A549 (cell line): Measurements from ENCODE around the gene TNP1. TPM values are rescaled to one million over a fixed set of nuclear protein-coding genes. Genes with fewer than 3 reads are reported as not detected.

Experiments
- ATAC-seq, 2 experiments: fragments of 200-7000 bp in 1 of 2; fragments of >200 bp in 1 of 2; cut with Nextera tagmentation in 1 of 2; cut with Tn5 transposase in 1 of 2; 3 replicates each; pipeline versions ENCODE4 v1.8.0 to v1.9.1; 2018 to 2020; ENCODE audit warnings: mild to moderate bottlenecking in 1 of 2, moderate library complexity in 1 of 2
- CTCF ChIA-PET: fragments of 300-600 bp; sonication (Branson Sonifier 250); formaldehyde crosslinking; extraction: SDS; loops from one replicate; lab custom pipeline; 2021; ENCODE audit warnings: antibody characterized with exemption, inconsistent platforms; lab: Yijun Ruan, JAX
- POLR2A ChIA-PET: fragments of 350-600 bp; formaldehyde crosslinking; extraction: SDS; loops from one replicate; lab custom pipeline; 2021; ENCODE audit warnings: antibody characterized with exemption, inconsistent platforms; lab: Yijun Ruan, JAX
- DNase-seq, 2 experiments: peaks; one replicate each; pipeline versions ENCODE4 v3.0.0 to v3.0.0-alpha.2; 2011 to 2016; ENCODE audit warnings: low read depth in 1 of 2, low spot score in 1 of 2
- FAIRE-seq: peaks from 2 replicates; lab custom pipeline; 2011; peaks lifted over from hg19 to GRCh38; lab: Jason Lieb, UNC
- H3K27ac ChIP-seq, 2 experiments: fragments of >200 bp; sonication (Bioruptor Twin); formaldehyde crosslinking; 3 replicates each; pipeline ENCODE4 v1.5.1; 2016 to 2017
- H3K4me1 ChIP-seq: fragments of >200 bp; sonication (Bioruptor Twin); formaldehyde crosslinking; 3 replicates; pipeline ENCODE4 v1.6.1; 2016
- H3K4me2 ChIP-seq: fragments of >200 bp; sonication (Bioruptor Twin); formaldehyde crosslinking; 3 replicates; pipeline ENCODE4 v1.6.1; 2016
- H3K4me3 ChIP-seq: fragments of >200 bp; sonication (Bioruptor Twin); formaldehyde crosslinking; 3 replicates; pipeline ENCODE4 v1.5.1; 2016
- H3K9me3 ChIP-seq: fragments of >200 bp; sonication (Bioruptor Twin); formaldehyde crosslinking; 3 replicates; pipeline ENCODE4 v1.6.1; 2016
- CBX8 ChIP-seq: fragments of 200-600 bp; sonication (generic); IDR thresholded peaks from 2 replicates; pipeline ENCODE4 v1.6.1; 2016
- CHD2 ChIP-seq: fragments of 150-350 bp; IDR thresholded peaks from 2 replicates; pipeline ENCODE4 v1.6.1; 2014; ENCODE audit warnings: low read length; ENCODE audit not compliant: partially characterized antibody
- EHF ChIP-seq: fragments of 250-450 bp; sonication (Bioruptor Pico); IDR thresholded peaks from 2 replicates; pipeline ENCODE4 v1.5.0; 2020; ENCODE audit warnings: mild to moderate bottlenecking
- FOSB ChIP-seq: fragments of 250-450 bp; sonication (Bioruptor Pico); IDR thresholded peaks from 2 replicates; pipeline ENCODE4 v1.5.0; 2020; ENCODE audit warnings: mild to moderate bottlenecking, moderate library complexity
- HDAC2 ChIP-seq: fragments of 200-600 bp; sonication (generic); IDR thresholded peaks from 2 replicates; pipeline ENCODE4 v1.6.1; 2016
- HES2 ChIP-seq: fragments of >200 bp; sonication (Bioruptor Twin); formaldehyde crosslinking; IDR thresholded peaks from 2 replicates; pipeline ENCODE4 v1.6.1; 2016
- HOXB5 ChIP-seq: fragments of 250-450 bp; sonication (Bioruptor Pico); IDR thresholded peaks from 2 replicates; pipeline ENCODE4 v1.5.0; 2020; ENCODE audit warnings: mild to moderate bottlenecking, moderate library complexity
- MAFK ChIP-seq: fragments of 450-650 bp; IDR thresholded peaks from 2 replicates; pipeline ENCODE4 v1.6.1; 2014; ENCODE audit not compliant: partially characterized antibody
- MAZ ChIP-seq: fragments of 150-350 bp; IDR thresholded peaks from 2 replicates; pipeline ENCODE4 v1.6.1; 2014; ENCODE audit warnings: antibody characterized with exemption, low read depth, low read length, borderline replicate concordance
- MYC ChIP-seq: IDR thresholded peaks from 2 replicates; pipeline ENCODE4 v1.6.1; 2012; ENCODE audit warnings: mild to moderate bottlenecking, inconsistent platforms, low read length, improper control_type of control experiment, borderline replicate concordance
- PBX3 ChIP-seq: IDR thresholded peaks from 2 replicates; pipeline ENCODE4 v1.6.1; 2012
- POLR2AphosphoS2 ChIP-seq: conservative IDR thresholded peaks from 2 replicates; pipeline ENCODE4 v1.6.1; 2012; ENCODE audit warnings: low read length, improper control_type of control experiment, inconsistent platforms
- ZNF302 ChIP-seq: fragments of 250-450 bp; sonication (Bioruptor Pico); IDR thresholded peaks from 2 replicates; pipeline ENCODE4 v1.9.0; 2021; ENCODE audit warnings: inconsistent platforms, mild to moderate bottlenecking, moderate library complexity
- WGBS: methylation state at CpG from one replicate; pipeline ENCODE4 v1.1.6; 2017; ENCODE audit errors: missing lambda C conversion rate; 5-methylcytosine and 5-hydroxymethylcytosine counted together
- polyA plus RNA-seq, 4 experiments: library from polyadenylated mRNA; depleted of rRNA in 3 of 4; stranded (reverse); fragments of >200 nt; fragmentation: RNase III in 1 of 4; extraction: RNeasy Plus Mini Kit Qiagen cat#74134 plus additional on column Dnase treatment in 1 of 4; gene quantifications; 2 replicates in 3 of 4; 3 replicates in 1 of 4; pipeline ENCODE4 v1.2.3, GENCODE V29; 2011 to 2017
- TF ChIP-seq, protein P1 (sequence below): fragments of >200 bp; sonication (Bioruptor Twin); formaldehyde crosslinking; IDR thresholded peaks from 3 replicates; pipeline ENCODE4 v1.5.1; 2016
- TF ChIP-seq, protein P2 (sequence below): fragments of 250-450 bp; sonication (Bioruptor Pico); IDR thresholded peaks from 2 replicates; pipeline ENCODE4 v1.5.0; 2021; ENCODE audit warnings: mild to moderate bottlenecking, moderate library complexity, borderline replicate concordance
- TF ChIP-seq, protein P3 (sequence below): IDR thresholded peaks from 2 replicates; pipeline ENCODE4 v1.6.1; 2012; ENCODE audit warnings: low read depth, borderline replicate concordance

The TNP1 gene
- polyA plus RNA-seq, 2 of the 4 experiments (the other 2 are of a cell fraction): not detected

DNA sequence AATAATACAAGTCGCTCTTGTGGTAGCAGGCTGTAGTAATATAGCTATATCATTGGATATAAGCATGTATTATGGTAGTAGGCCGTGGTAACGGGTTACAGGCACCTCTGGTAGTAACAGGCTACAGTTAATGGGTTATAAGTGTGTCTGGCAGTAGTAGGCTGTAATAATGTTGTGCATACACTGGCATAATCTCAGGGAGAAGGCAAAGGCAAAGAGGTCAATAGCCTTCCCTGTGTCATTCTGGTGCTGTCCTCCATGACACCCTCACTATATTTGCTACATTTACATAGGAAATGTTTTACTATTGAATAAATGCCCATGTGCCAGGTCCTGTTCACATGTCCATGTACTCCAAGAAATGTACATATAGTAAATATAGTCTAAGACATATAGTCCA is 12.8 kb upstream of the TNP1 start (continued):
- TF ChIP-seq MAFK (no peak), MYC (no peak), POLR2AphosphoS2 (no peak), HDAC2 (no peak)
- TF ChIP-seq, protein P1, sequence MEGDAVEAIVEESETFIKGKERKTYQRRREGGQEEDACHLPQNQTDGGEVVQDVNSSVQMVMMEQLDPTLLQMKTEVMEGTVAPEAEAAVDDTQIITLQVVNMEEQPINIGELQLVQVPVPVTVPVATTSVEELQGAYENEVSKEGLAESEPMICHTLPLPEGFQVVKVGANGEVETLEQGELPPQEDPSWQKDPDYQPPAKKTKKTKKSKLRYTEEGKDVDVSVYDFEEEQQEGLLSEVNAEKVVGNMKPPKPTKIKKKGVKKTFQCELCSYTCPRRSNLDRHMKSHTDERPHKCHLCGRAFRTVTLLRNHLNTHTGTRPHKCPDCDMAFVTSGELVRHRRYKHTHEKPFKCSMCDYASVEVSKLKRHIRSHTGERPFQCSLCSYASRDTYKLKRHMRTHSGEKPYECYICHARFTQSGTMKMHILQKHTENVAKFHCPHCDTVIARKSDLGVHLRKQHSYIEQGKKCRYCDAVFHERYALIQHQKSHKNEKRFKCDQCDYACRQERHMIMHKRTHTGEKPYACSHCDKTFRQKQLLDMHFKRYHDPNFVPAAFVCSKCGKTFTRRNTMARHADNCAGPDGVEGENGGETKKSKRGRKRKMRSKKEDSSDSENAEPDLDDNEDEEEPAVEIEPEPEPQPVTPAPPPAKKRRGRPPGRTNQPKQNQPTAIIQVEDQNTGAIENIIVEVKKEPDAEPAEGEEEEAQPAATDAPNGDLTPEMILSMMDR: no peak
- TF ChIP-seq, protein P2, sequence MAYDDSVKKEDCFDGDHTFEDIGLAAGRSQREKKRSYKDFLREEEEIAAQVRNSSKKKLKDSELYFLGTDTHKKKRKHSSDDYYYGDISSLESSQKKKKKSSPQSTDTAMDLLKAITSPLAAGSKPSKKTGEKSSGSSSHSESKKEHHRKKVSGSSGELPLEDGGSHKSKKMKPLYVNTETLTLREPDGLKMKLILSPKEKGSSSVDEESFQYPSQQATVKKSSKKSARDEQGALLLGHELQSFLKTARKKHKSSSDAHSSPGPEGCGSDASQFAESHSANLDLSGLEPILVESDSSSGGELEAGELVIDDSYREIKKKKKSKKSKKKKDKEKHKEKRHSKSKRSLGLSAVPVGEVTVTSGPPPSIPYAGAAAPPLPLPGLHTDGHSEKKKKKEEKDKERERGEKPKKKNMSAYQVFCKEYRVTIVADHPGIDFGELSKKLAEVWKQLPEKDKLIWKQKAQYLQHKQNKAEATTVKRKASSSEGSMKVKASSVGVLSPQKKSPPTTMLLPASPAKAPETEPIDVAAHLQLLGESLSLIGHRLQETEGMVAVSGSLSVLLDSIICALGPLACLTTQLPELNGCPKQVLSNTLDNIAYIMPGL (CRISPR knock-in tag): no peak

GRCh38 chr2:216872040-216872439 is 12.2 kb upstream of the TNP1 start:
- 23% methylated on average over 3 of the region's 3 CpGs for WGBS

GRCh38 chr2:216871333-216871934 is 11.6 kb upstream of the TNP1 start:
- Histone ChIP-seq H3K4me3 (no peak overlapping the region), H3K27ac (no peak overlapping the region), H3K4me1 (no peaks in the 10 kb centered on the region), H3K4me2 (no peak overlapping the region), H3K9me3 (no peaks in the 10 kb centered on the region)
- FAIRE-seq: no peak
- 31% methylated on average over 4 of the region's 4 CpGs for WGBS
- POLR2A ChIA-PET: no interaction called here
- CTCF ChIA-PET: no interaction called here
- no peak for ATAC-seq
- DNase-seq: no peak
- TF ChIP-seq PBX3: no peak
- no peak for TF ChIP-seq FOSB (CRISPR knock-in tag)
- no peak for TF ChIP-seq CHD2
- TF ChIP-seq, protein P2 (CRISPR knock-in tag): no peak
- TF ChIP-seq, protein P3, sequence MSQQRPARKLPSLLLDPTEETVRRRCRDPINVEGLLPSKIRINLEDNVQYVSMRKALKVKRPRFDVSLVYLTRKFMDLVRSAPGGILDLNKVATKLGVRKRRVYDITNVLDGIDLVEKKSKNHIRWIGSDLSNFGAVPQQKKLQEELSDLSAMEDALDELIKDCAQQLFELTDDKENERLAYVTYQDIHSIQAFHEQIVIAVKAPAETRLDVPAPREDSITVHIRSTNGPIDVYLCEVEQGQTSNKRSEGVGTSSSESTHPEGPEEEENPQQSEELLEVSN: no peak
- TF ChIP-seq EHF (CRISPR knock-in tag): no peak

More at GRCh38 chr2:216872040-216872439, 12.2 kb upstream of the TNP1 start:
- ATAC-seq (no peak), FAIRE-seq (no peak), DNase-seq (no peak)
- Histone ChIP-seq H3K9me3 (no peaks in the 10 kb centered on the region), H3K4me1 (no peaks in the 10 kb centered on the region), H3K4me2 (no peak overlapping the region)
- CTCF ChIA-PET: no interaction called here
- TF ChIP-seq MAZ: no peak
- TF ChIP-seq HOXB5 (CRISPR knock-in tag): no peak
- no peak for TF ChIP-seq EHF (CRISPR knock-in tag)
- no peak for TF ChIP-seq ZNF302 (CRISPR knock-in tag)
- no peak for TF ChIP-seq HES2
- TF ChIP-seq CBX8: no peak
- TF ChIP-seq, all 56 proteins: peak for 0
- no peak overlapping the region for H3K4me3 ChIP-seq
- H3K27ac ChIP-seq: no peak overlapping the region
- POLR2A ChIA-PET: no interaction called here
